ENCODE results near the gene CRADD. TPM values are rescaled to one million over a fixed set of nuclear protein-coding genes. Genes with fewer than 3 reads are reported as not detected.
A peak's percentile ranks its signal among the peaks of the same experiment; 100 is the strongest.
"Not testable (repeated sequence)": the region's sequence is repeated elsewhere in the genome, so short reads cannot be mapped to it uniquely, and the experiment has no call there.

Gene CRADD
- total RNA-seq, 1 experiment from 2014 or later = 9.6 TPM

DNA sequence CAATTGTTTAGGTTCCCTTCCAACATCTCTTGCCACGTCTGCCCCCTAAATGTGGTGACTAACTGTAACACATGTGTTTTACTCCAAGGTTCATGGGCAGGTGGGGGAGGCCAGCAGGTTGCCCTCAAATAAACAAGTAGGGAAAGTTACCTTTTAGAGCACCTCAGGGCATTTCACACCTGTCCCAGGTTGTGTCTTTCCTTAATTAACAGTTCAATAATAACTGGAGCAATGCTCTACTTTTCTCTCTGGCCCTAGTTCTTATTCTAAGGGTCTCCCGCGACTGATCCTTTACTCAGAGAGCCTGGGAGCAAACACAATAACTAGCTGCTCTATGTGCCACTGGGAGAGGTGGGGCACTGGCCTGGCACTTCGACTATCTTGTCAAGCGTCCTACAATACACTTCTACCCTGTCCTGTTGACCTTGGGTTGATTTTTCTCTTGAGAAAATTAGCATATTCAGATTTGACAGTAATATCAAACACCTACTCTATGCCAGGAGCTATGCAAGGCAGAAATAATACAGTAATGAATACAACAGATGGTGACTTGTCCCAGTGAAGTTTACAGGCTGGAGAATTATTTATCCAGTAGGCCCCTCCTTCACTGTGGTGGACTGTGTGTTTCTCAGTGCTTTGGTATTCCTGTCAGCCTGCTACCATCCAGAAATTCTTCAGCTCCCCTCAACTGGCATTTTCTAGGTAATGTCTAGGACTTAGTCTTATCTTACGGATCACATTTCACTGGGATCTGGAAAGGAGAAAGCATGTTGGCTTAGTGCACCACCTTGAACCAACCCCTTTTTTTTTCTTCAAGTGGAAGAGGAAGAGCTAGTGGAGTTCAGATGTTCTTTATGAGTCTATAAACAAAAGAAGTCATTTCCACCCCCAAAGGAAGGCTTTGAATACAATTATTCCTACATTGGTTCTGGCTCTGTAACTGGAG is 202.6 kb downstream of the CRADD start:
- no peaks in the 10 kb centered on the region for H3K36me3 ChIP-seq (replicated peaks; ENCODE audit: control insufficient read depth, insufficient read depth, low read length)
- H3K4me3 ChIP-seq (ENCODE audit: insufficient read depth, low read depth, low read length) = no peak overlapping the region
- no peaks in the 10 kb centered on the region for H3K27me3 ChIP-seq (ENCODE audit: control insufficient read depth, insufficient read depth, low read length)
- no peak for DNase-seq

DNA sequence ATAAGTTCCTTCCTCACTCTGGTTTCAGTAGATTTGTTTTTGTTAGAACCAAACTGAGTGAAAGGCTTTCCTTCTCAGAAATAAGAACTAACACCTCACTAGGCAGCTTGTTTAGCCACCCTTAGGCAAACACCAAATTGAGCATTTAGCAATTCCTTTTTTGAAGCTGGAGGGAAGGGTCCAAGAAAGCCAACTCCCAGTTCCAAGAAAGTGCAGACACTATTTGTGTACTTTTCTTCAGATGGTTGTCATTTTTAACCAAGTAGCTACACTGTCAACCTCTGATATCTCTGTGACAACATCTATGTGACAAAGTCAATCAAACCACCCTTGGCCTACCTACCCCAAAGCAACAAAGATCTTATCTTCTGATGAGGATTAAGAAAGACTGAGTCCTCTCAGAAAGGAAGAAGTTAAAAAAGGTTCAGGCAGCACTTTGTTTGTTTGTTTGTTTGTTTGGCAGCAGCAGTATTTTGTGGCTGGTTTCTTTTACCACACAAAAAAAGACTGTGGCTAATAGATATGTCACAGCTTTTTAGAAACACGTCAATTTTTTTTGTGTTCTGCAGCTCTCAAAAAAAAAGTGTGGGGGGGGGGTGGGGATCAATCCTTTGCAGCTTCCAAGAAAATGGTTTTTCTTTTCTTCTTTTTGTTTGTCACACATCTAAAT is 203.8 kb downstream of the CRADD start:
- no peak for DNase-seq
- Histone ChIP-seq H3K4me3 (ENCODE audit: insufficient read depth, low read depth, low read length) (no peak overlapping the region), H3K36me3 (replicated peaks; ENCODE audit: control insufficient read depth, insufficient read depth, low read length) (no peaks in the 10 kb centered on the region), H3K27me3 (ENCODE audit: control insufficient read depth, insufficient read depth, low read length) (no peaks in the 10 kb centered on the region)

DNA sequence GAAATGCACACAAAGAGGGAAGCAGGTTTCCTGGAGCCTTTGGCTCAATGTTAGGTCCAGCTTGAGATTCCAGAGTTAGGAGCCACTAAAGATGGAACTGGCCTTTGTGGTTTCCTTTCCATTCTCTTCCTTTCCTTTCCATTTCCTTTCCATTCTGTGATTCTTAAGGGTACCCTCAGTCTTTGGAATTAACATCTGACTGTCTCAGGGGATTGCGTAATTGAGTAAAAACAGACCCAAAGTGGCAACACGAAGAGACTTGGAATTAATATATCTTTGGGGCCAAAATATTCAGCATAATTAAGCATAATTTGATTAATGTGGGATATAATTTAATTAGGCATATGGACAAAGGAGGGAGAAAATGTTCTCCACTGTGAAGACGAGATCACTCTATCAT is 205.6 kb downstream of the CRADD start:
- Histone ChIP-seq H3K36me3 (replicated peaks; ENCODE audit: control insufficient read depth, insufficient read depth, low read length) (no peaks in the 10 kb centered on the region), H3K4me3 (ENCODE audit: insufficient read depth, low read depth, low read length) (no peak overlapping the region), H3K27me3 (ENCODE audit: control insufficient read depth, insufficient read depth, low read length) (no peaks in the 10 kb centered on the region)
- DNase-seq = no peak

DNA sequence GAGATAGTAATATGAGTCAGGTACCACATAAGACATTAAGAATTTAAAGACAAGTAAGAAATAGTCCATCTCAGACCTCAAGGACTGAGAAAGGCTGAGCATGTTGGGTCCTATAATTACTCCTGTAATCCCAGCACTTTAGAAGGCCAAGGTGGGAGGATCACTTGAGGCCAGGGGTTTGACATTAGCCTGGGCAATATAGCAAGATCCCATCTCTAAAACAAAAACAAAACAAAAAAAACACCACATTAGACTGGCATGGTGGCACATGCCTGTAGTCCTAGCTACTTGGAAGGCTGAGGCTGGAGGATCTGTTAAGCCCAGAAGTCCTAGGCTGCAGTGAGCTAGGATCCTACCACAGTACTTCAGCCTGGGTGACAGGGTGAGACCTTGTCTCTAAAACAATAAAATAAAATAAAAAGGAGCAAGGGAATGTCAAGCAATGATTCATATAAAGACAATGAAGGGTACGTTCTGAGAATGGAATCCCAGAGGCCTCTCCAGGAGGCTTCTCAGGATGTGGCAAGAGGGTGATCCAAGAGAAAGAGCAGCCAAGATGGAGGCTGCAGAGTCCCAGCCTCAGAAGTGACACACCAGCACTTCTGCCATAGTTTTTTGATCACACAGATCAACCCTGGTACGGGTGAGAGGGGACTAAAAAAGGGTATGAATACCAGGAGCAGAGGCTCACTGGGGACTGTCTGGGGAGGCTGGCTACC is 206.4 kb downstream of the CRADD start:
- no peaks in the 10 kb centered on the region for H3K36me3 ChIP-seq (replicated peaks; ENCODE audit: control insufficient read depth, insufficient read depth, low read length)
- no peaks in the 10 kb centered on the region for H3K27me3 ChIP-seq (ENCODE audit: control insufficient read depth, insufficient read depth, low read length)
- H3K4me3 ChIP-seq (ENCODE audit: insufficient read depth, low read depth, low read length) = no peak overlapping the region
- no peak for DNase-seq

DNA sequence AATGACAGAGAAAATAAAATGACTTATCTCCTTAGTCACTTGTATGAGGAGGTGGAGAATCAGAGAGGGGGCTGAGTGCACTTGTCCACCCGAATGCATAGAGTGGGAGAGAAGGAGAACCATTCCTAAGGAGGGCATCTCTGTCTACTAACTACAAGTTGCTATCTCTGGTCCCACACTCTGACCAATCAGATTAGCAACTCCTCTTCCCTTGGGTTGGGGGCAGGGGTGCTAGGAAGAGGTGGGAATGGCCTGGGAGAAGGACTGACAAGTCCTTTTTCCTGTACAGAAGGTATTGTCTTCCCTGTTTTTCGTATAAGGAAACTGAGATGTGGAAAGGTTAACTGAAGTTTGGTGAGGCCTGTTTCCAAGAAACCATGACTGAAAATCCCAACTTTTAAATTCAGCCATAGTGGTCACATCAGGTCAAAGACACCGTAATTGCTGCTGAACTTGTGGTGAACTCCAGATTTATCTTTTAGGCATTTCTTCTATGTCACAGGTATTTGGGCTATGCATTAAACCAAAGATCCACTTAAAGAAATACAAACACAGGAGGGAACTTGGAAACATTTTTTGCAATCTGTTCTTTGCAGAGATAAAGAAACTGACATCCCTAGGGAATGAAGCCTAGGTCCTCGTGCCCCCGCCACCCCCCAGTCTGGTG is 207.8 kb downstream of the CRADD start:
- no peak for DNase-seq
- Histone ChIP-seq H3K27me3 (ENCODE audit: control insufficient read depth, insufficient read depth, low read length) (no peaks in the 10 kb centered on the region), H3K36me3 (replicated peaks; ENCODE audit: control insufficient read depth, insufficient read depth, low read length) (no peaks in the 10 kb centered on the region), H3K4me3 (ENCODE audit: insufficient read depth, low read depth, low read length) (no peak overlapping the region)

DNA sequence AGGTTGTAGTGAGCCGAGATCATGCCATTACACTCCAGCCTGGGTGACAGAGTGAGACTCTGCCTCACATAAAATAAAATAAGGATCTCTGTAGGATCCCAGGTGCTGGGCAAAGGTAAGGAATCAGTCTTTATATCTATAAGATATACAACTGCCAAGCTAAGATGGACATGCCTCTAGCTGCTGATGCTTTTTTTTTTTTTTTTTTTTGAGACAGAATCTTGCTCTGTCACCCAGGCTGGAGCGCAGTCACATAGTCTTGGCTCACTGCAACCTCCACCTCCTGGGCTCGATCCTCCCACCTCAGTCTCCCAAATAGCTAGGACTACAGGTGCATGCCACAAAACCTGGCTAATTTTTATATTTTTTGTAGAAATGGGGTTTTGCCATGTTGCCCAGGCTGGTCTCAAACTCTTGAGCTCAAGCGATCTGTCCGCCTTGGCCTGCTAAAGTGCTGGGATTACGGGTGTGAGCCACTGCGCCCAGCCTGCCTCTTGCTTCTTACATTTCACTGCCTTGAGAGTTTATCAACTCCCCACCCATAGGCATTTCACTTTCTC is 208.9 kb downstream of the CRADD start:
- not testable (repeated sequence) for DNase-seq; H3K4me3 ChIP-seq (ENCODE audit: insufficient read depth, low read depth, low read length); H3K36me3 ChIP-seq (replicated peaks; ENCODE audit: control insufficient read depth, insufficient read depth, low read length); H3K27me3 ChIP-seq (ENCODE audit: control insufficient read depth, insufficient read depth, low read length)

DNA sequence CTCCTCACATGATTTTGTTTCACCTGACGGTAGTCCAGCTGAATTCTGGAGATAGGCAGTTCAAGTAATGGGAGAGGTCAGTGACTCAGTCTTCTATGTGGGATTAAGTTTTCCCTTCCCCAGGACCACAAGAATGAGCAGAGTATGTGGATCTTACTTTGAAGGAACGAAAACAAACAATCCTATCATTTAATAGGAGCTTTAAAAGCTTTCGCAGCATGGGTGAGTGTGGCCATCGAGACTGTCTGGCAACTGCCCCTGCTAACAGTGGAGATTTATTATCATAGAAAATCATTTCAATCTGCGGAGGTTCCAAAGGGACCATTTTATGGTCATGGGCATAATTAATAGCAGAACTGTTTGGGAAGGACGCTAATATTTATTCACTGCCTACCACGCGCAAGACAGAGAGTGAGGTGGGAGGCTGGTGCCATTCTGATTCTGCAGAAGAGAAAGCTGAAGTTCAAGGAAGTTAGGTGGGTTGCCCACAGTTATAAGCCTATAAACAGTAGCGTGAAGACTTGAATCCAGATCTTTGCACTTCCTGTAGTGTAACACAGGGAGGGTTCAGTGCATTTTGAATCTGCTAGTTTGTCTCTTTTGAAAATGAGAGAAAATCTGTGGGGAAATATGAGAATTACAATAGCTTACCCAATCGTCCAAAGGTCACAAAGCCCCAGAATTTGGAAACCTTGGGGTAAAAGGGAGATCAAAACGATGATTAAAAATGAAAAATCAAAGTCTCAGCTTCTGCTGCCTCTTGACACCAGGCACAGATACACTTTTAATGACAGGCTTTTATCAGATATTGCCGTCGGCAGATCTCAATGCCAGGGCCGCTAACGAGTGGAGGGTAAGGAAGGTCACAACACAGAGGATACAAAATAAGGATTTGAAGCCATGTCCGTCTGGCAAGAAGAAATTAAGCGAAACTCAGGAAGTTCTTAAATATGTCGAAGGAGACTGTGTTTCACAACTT is 209.6 kb downstream of the CRADD start:
- Histone ChIP-seq H3K27me3 (ENCODE audit: control insufficient read depth, insufficient read depth, low read length) (no peaks in the 10 kb centered on the region), H3K36me3 (replicated peaks; ENCODE audit: control insufficient read depth, insufficient read depth, low read length) (no peaks in the 10 kb centered on the region), H3K4me3 (ENCODE audit: insufficient read depth, low read depth, low read length) (no peak overlapping the region)
- DNase-seq = no peak

DNA sequence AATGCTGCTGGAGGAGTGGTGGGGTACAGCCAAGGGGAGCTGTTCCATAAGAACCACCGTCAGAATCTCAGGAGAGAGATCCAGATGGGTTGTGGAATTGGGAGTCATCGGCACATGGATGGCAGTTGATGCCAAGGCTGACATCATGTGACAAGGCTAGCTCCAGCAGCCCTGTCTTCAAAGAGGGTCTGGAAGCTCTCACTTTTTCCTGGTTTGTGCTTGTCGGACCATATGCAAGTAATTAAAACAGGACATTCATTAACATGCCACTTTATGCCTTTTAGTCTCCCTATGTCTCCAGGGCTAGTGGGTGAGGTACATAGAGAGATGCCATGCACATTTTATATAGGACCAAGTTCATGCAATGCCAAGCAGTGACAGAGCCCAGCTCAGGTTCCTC is 211.8 kb downstream of the CRADD start:
- DNase-seq = no peak
- no peaks in the 10 kb centered on the region for H3K36me3 ChIP-seq (replicated peaks; ENCODE audit: control insufficient read depth, insufficient read depth, low read length)
- H3K27me3 ChIP-seq (ENCODE audit: control insufficient read depth, insufficient read depth, low read length) = no peaks in the 10 kb centered on the region
- no peak overlapping the region for H3K4me3 ChIP-seq (ENCODE audit: insufficient read depth, low read depth, low read length)

DNA sequence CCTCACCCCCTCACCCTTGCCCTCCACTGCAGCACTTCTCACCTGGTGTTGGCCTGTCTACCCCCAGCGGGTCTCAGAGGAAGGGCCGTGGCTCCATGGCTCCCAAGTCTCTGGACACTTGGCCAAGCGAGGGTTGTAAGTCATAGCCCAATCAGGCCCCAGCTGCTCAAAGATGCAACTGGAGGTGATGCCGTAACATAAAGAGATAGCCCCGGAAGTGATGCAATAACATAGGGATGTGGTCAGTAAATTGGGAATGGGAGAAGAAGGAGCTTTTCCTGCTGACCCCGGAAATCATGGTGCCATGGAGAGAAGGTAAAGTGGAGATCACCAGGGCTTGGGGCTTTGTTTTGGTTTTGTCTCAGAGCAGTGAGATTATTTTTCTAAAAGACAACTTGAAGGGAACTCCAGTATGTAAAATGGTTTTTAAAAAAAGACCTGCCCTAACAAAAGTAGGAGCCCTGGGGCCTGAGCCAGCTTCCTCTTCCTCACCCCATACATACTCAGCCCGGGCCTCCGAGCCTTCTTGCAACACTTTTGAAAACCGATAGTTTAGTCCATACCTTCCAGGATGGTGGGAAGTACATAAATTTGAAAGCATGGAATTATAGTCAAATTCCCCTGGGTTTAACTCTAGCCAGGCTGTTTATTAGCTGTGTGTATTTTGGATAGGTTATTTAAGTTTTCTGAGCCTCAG is 212.5 kb downstream of the CRADD start:
- Histone ChIP-seq H3K36me3 (replicated peaks; ENCODE audit: control insufficient read depth, insufficient read depth, low read length) (no peaks in the 10 kb centered on the region), H3K4me3 (ENCODE audit: insufficient read depth, low read depth, low read length) (no peak overlapping the region), H3K27me3 (ENCODE audit: control insufficient read depth, insufficient read depth, low read length) (no peaks in the 10 kb centered on the region)
- no peak for DNase-seq

DNA sequence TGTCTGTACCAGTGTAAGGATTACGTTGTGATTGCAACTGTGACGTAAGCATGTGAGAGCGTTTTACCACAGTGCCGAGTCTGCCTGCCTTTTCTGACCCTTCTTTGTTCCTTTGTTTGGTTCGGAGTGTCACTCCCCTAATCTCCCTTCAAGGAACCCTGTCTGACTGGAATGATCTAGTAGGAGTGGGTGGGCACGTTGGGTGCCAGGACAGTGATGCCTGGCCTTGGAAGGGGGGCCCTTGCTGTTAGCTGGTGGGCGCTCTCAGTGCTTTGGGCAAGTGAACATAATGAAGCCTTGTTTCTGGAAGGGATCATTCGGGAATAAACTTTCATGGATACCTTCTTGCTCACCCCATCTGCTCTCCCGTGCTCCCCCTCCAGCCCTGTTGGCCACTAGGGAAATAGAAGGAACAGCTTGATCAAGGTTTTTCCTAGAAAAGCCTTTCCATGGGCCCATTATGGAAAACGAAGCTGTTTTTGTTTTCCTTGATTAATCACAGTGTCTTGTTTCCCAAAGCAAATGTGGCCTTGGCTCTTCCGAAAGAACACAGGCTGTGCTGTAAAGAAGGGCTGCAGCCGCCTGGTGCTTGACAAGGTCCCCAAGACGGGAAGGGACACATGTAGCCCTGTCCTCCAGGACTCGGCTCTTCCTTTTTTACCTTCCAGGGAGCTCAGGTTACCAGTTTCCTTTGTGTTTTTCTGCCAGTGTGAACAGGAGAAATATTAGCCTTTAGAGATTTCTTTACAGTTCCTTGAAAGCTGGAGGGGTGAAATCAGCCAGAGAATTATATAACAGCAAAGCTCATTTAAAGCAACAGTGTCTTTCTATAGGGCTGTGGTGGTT is 215.5 kb downstream of the CRADD start:
- no peaks in the 10 kb centered on the region for H3K27me3 ChIP-seq (ENCODE audit: control insufficient read depth, insufficient read depth, low read length)
- H3K36me3 ChIP-seq (replicated peaks; ENCODE audit: control insufficient read depth, insufficient read depth, low read length) = no peaks in the 10 kb centered on the region
- H3K4me3 ChIP-seq (ENCODE audit: insufficient read depth, low read depth, low read length) = no peak overlapping the region
- peak; percentile 23 for DNase-seq

DNA sequence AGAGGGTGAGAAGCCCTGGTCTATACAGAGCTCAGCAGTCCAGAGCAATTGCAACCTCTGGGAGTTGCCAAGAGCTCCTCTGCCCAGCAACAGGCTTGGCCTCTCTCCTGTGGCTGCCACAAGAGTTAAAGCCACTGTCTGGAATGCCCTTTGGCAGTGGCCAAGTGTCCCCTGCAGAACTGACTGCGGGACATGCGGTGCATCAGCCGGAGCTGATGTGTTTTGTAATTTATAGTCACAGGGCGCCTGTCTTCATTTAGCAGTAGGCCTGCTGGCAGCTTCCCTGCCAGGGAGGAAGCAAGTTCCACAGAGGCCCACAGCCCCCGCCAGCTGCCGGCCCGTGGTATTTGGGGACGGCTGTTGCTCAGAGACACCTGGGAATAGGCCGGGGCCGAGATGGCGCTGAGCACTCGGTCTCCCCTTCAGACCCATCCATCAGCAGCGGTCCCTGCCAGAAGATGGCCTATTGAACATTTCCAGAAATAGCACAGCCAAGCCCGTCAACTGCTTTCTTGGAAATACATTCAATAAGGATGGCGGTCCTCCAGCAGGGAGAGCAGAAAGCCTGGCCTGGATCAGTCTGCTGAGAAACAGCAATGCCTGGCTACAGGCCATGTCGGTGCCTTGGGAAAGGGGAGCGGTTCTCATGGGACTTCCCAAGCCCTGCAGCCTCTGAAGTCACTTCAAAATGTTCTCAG is 217.4 kb downstream of the CRADD start:
- DNase-seq = no peak
- Histone ChIP-seq H3K36me3 (replicated peaks; ENCODE audit: control insufficient read depth, insufficient read depth, low read length) (no peaks in the 10 kb centered on the region), H3K27me3 (ENCODE audit: control insufficient read depth, insufficient read depth, low read length) (no peaks in the 10 kb centered on the region), H3K4me3 (ENCODE audit: insufficient read depth, low read depth, low read length) (no peak overlapping the region)

DNA sequence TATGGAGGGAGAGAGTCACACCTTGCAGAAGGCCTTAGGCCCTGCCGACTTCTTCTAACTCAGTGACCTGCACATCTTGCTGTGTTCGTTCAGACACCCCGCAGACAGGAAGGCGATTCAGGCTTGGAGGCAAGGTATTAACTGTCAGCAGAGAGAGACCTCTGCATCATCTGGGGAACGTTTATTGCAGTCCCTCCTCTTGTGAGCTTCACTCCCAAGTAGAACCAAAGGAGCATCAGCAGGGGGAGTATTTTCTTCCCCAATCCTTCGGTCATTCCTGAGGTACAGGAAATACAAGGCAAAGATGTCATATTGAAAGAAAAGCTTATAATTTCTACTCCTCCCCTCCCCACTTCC is 217.9 kb downstream of the CRADD start:
- Histone ChIP-seq H3K27me3 (ENCODE audit: control insufficient read depth, insufficient read depth, low read length) (no peaks in the 10 kb centered on the region), H3K36me3 (replicated peaks; ENCODE audit: control insufficient read depth, insufficient read depth, low read length) (no peaks in the 10 kb centered on the region), H3K4me3 (ENCODE audit: insufficient read depth, low read depth, low read length) (no peak overlapping the region)
- DNase-seq = peak; percentile 46
